GM12892 (cell line): Measurements from ENCODE around the gene PRM1.

Source experiments
- POLR2A ChIP-seq: IDR thresholded peaks from 2 replicates; pipeline ENCODE4 v1.6.1; 2011; ENCODE audit warnings: low read depth, low read length, control low read depth
- TAF1 ChIP-seq: IDR thresholded peaks from 2 replicates; pipeline ENCODE4 v1.6.1; 2011; ENCODE audit warnings: low read depth, mild to moderate bottlenecking, control low read depth, low read length, borderline replicate concordance

DNA sequence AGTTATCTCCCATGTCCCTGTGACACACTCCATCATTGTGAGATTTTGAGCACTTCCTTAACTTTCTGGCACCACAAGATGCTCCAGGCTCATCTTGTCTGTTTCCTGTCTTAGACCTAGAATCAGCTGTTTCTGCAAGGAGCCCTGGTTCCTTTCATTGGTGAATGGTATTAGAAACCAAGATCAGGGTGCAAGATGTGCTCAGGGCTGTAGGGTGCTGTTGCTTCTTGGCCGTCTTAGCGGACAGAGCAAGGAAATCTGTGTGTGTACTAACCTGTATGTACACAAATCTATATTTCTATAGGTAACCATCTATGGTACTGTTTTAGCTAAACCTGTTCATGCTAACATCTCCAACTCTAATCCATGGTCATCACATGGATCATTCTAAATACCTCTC lies 8.1 kb upstream of the PRM1 start:
- no peak for TF ChIP-seq POLR2A
- TF ChIP-seq TAF1: no peak
